Measurements from ENCODE around the gene BACE2. TPM values are rescaled to one million over a fixed set of nuclear protein-coding genes. Genes with fewer than 3 reads are reported as not detected.

The BACE2 gene
- polyA plus RNA-seq, 2 of the 4 experiments (the other 2 are of a cell fraction): 15.2 to 26.0 TPM

DNA sequence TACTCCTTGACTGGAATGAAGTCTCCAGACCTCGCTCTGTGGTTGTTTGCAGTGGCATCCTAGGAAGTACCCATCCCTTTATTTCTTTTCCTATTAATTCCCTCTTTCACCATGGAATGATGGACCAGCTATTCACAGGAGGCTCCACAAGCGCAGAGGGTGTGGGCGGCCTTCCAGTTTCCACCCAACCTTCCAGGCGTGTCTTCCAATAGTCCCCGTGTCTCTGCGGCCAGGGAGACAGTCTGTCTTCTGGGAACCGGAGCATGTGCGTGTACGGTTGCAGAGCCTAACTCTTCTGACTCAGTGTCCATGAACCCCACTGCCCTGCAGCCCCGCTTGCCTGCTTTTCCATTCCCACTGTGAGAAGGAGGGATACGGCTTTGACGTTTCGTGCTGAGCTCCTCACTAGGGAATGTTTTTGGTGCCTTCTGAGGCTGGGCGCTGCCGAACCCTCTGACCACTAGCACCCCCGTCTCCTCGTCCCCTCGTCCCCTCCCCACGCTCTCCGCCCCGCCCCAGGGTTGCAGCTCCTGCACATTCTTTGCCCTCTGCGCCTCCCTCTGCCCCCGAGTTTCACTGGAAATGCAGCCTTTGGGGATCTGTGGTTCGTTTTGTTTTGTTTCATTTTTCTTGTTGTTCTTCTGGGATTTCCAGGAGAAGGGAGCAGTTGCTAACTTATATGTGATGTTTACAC lies 122.3 kb downstream of the BACE2 start:
- POLR2A ChIA-PET: no interaction called here
- CTCF ChIA-PET: no interaction called here
- no peak for ATAC-seq

GRCh38 chr21:41294548-41295231 lies 126.7 kb downstream of the BACE2 start:
- ChIA-PET POLR2A (no interaction called here), CTCF (interaction anchor here (1.2 kb wide), 1 partner anchor 11 kb away, joined by 6 read pairs; no protein-coding TSS in a partner anchor)
- DNase-seq (ENCODE audit: low read depth in 1 of 2, low spot score in 1 of 2) (no peak), ATAC-seq (no peak), FAIRE-seq (no peak)
- TF ChIP-seq BCL3 (IDR thresholded peaks at IDR 0.05): no peak
- TF ChIP-seq ZNF302 (CRISPR knock-in tag; IDR thresholded peaks at IDR 0.05): no peak
- no peak for TF ChIP-seq RARB (CRISPR knock-in tag; IDR thresholded peaks at IDR 0.05)
- TF ChIP-seq EP300 (IDR thresholded peaks at IDR 0.05): no peak
- no peak for TF ChIP-seq HOXB13 (CRISPR knock-in tag; IDR thresholded peaks at IDR 0.05; ENCODE audit: low read depth)
- no peak for TF ChIP-seq NFE2L2 (conservative IDR thresholded peaks at IDR 0.05; ENCODE audit: low read length)
- TF ChIP-seq, protein P1, sequence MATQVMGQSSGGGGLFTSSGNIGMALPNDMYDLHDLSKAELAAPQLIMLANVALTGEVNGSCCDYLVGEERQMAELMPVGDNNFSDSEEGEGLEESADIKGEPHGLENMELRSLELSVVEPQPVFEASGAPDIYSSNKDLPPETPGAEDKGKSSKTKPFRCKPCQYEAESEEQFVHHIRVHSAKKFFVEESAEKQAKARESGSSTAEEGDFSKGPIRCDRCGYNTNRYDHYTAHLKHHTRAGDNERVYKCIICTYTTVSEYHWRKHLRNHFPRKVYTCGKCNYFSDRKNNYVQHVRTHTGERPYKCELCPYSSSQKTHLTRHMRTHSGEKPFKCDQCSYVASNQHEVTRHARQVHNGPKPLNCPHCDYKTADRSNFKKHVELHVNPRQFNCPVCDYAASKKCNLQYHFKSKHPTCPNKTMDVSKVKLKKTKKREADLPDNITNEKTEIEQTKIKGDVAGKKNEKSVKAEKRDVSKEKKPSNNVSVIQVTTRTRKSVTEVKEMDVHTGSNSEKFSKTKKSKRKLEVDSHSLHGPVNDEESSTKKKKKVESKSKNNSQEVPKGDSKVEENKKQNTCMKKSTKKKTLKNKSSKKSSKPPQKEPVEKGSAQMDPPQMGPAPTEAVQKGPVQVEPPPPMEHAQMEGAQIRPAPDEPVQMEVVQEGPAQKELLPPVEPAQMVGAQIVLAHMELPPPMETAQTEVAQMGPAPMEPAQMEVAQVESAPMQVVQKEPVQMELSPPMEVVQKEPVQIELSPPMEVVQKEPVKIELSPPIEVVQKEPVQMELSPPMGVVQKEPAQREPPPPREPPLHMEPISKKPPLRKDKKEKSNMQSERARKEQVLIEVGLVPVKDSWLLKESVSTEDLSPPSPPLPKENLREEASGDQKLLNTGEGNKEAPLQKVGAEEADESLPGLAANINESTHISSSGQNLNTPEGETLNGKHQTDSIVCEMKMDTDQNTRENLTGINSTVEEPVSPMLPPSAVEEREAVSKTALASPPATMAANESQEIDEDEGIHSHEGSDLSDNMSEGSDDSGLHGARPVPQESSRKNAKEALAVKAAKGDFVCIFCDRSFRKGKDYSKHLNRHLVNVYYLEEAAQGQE (IDR thresholded peaks at IDR 0.05): no peak
- Histone ChIP-seq H3K27ac (no peak overlapping the region), H3K9me3 (no peaks in the 10 kb centered on the region), H3K4me1 (no peaks in the 10 kb centered on the region), H3K4me3 (no peak overlapping the region), H3K4me2 (no peak overlapping the region)
- WGBS (ENCODE audit: missing lambda C conversion rate): 9% methylated on average over 1 of the region's 1 CpG

More for the DNA sequence above, 122.3 kb downstream of the BACE2 start:
- Histone ChIP-seq H3K4me2 (no peak overlapping the region), H3K4me3 (no peak overlapping the region), H3K4me1 (no peaks in the 10 kb centered on the region), H3K9me3 (no peaks in the 10 kb centered on the region), H3K27ac (no peak overlapping the region)
- FAIRE-seq: no peak
- no peak for TF ChIP-seq JUNB (IDR thresholded peaks at IDR 0.05)
- TF ChIP-seq FOSL2 (IDR thresholded peaks at IDR 0.05): no peak
- no peak for TF ChIP-seq FOSL2 (CRISPR knock-in tag; IDR thresholded peaks at IDR 0.05)
- no peak for TF ChIP-seq MAX (IDR thresholded peaks at IDR 0.05)
- DNase-seq (ENCODE audit: low read depth in 1 of 2, low spot score in 1 of 2): no peak
- WGBS (ENCODE audit: missing lambda C conversion rate): 61% methylated on average over 20 of the region's 24 CpGs

DNA sequence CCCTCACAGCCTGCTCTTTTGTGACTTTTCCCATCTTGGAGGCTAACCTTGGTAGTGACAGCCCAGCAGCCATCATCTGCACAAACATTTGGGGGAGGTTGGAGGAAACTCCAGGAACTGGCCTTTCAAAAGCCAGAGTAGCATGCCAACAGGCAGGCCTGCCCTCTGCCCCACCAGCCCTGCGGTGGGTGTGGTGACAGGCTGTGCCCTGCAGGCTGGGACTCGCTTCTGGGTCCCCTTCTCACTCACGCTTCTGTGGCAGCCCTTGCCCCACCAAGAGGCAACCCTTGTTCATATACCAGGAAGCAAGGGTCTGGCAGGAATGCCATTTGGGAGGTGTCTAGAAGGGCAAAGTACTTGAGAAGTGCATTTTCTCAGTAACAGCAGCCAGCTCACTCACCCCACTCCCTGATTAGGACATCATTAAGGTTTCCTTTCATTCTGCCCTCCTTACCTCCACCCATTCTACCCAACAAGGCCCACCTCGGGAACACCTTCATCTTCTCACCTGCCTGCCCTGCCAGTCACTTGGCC lies 127.8 kb downstream of the BACE2 start:
- ATAC-seq (no peak), FAIRE-seq (no peak), DNase-seq (ENCODE audit: low read depth in 1 of 2, low spot score in 1 of 2) (no peak)
- POLR2A ChIA-PET: no interaction called here
- H3K9me3 ChIP-seq: no peaks in the 10 kb centered on the region
- H3K4me2 ChIP-seq: no peak overlapping the region
- WGBS (ENCODE audit: missing lambda C conversion rate): 0% methylated on average over 1 of the region's 4 CpGs
- no peak for TF ChIP-seq TFCP2L1 (CRISPR knock-in tag; IDR thresholded peaks at IDR 0.05)
- no peak for TF ChIP-seq HDAC2 (IDR thresholded peaks at IDR 0.05)
- no peak for TF ChIP-seq SREBF2 (IDR thresholded peaks at IDR 0.05)
- no peak for TF ChIP-seq ZSCAN20 (CRISPR knock-in tag; IDR thresholded peaks at IDR 0.05)
- CTCF ChIA-PET: no interaction called here
- no peak overlapping the region for H3K27ac ChIP-seq
- H3K4me3 ChIP-seq: no peak overlapping the region
- H3K4me1 ChIP-seq: no peaks in the 10 kb centered on the region
